ENCODE results near the gene FBXL17. TPM values are rescaled to one million over a fixed set of nuclear protein-coding genes. Genes with fewer than 3 reads are reported as not detected.

FBXL17 gene
- polyA plus RNA-seq, 1 experiment, result 5.3 TPM

DNA sequence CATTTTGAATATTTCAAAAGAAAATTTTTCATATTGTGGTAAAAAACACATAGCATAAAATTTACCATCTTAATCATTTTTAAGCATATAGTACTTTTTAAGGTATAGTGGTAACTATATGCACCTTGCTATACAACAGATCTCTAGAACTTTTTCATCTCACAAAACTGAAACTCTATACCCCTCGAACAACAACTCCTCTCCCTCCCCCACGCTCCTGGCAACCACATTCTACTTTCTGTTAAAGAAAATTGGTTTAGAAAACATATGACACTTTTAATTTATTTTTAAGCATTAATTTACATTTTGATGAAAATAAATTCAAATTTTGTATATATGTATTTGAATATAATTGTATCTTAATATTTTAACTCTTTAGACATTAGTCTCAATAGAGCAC lies 563.9 kb downstream of the FBXL17 start:
- TF ChIP-seq, protein P1, sequence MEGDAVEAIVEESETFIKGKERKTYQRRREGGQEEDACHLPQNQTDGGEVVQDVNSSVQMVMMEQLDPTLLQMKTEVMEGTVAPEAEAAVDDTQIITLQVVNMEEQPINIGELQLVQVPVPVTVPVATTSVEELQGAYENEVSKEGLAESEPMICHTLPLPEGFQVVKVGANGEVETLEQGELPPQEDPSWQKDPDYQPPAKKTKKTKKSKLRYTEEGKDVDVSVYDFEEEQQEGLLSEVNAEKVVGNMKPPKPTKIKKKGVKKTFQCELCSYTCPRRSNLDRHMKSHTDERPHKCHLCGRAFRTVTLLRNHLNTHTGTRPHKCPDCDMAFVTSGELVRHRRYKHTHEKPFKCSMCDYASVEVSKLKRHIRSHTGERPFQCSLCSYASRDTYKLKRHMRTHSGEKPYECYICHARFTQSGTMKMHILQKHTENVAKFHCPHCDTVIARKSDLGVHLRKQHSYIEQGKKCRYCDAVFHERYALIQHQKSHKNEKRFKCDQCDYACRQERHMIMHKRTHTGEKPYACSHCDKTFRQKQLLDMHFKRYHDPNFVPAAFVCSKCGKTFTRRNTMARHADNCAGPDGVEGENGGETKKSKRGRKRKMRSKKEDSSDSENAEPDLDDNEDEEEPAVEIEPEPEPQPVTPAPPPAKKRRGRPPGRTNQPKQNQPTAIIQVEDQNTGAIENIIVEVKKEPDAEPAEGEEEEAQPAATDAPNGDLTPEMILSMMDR (IDR thresholded peaks at IDR 0.05; ENCODE audit: insufficient read depth, low read depth, low read length), result no peak
- Histone ChIP-seq H3K4me3 (ENCODE audit: low read depth, low read length) (no peak overlapping the region), H3K36me3 (ENCODE audit: control insufficient read depth, insufficient read depth, low read length) (no peaks in the 10 kb centered on the region), H3K27me3 (ENCODE audit: control insufficient read depth, insufficient read depth, low read length) (no peaks in the 10 kb centered on the region)
- ChIA-PET CTCF (interaction anchor here (0.7 kb wide), 1 partner anchor 24 kb away, joined by 3 read pairs; no protein-coding TSS in a partner anchor), POLR2A (no interaction called here)
- DNase-seq (ENCODE audit: low read depth), result no peak

- H3K27me3 ChIP-seq (ENCODE audit: control insufficient read depth, insufficient read depth, low read length), result no peaks in the 10 kb centered on the region
- no peaks in the 10 kb centered on the region for H3K36me3 ChIP-seq (ENCODE audit: control insufficient read depth, insufficient read depth, low read length)
- no peak for DNase-seq (ENCODE audit: low read depth)
- ChIA-PET CTCF (interaction anchor here (0.7 kb wide), 1 partner anchor 24 kb away, joined by 3 read pairs; no protein-coding TSS in a partner anchor), POLR2A (no interaction called here)
- TF ChIP-seq, protein P1 (IDR thresholded peaks at IDR 0.05; ENCODE audit: insufficient read depth, low read depth, low read length), result no peak
- H3K4me3 ChIP-seq (ENCODE audit: low read depth, low read length), result no peak overlapping the region
Observed at GRCh38 chr5:107817436-107817835, 564.5 kb downstream of the FBXL17 start.

GRCh38 chr5:107815109-107815508 lies 566.8 kb downstream of the FBXL17 start:
- ChIA-PET POLR2A (no interaction called here), CTCF (interaction anchor here (1.2 to 1.6 kb wide), 2 partner anchors 16 to 182 kb away, joined by 3 to 7 read pairs; no protein-coding TSS in a partner anchor)
- Histone ChIP-seq H3K36me3 (ENCODE audit: control insufficient read depth, insufficient read depth, low read length) (no peaks in the 10 kb centered on the region), H3K27me3 (ENCODE audit: control insufficient read depth, insufficient read depth, low read length) (no peaks in the 10 kb centered on the region), H3K4me3 (ENCODE audit: low read depth, low read length) (no peak overlapping the region)
- no peak for DNase-seq (ENCODE audit: low read depth)
- TF ChIP-seq, protein P1 (IDR thresholded peaks at IDR 0.05; ENCODE audit: insufficient read depth, low read depth, low read length), result no peak

GRCh38 chr5:107814183-107814827 lies 567.6 kb downstream of the FBXL17 start:
- Histone ChIP-seq H3K36me3 (ENCODE audit: control insufficient read depth, insufficient read depth, low read length) (no peaks in the 10 kb centered on the region), H3K4me3 (ENCODE audit: low read depth, low read length) (no peak overlapping the region), H3K27me3 (ENCODE audit: control insufficient read depth, insufficient read depth, low read length) (no peaks in the 10 kb centered on the region)
- TF ChIP-seq, protein P1 (IDR thresholded peaks at IDR 0.05; ENCODE audit: insufficient read depth, low read depth, low read length), result no peak
- ChIA-PET POLR2A (no interaction called here), CTCF (interaction anchor here (1.2 to 1.6 kb wide), 2 partner anchors 15 to 183 kb away, joined by 3 to 7 read pairs; no protein-coding TSS in a partner anchor)
- no peak for DNase-seq (ENCODE audit: low read depth)

GRCh38 chr5:107813559-107813958 lies 568.3 kb downstream of the FBXL17 start:
- DNase-seq (ENCODE audit: low read depth), result no peak
- TF ChIP-seq, protein P1 (IDR thresholded peaks at IDR 0.05; ENCODE audit: insufficient read depth, low read depth, low read length), result no peak
- CTCF ChIA-PET, result no interaction called here
- Histone ChIP-seq H3K36me3 (ENCODE audit: control insufficient read depth, insufficient read depth, low read length) (no peaks in the 10 kb centered on the region), H3K27me3 (ENCODE audit: control insufficient read depth, insufficient read depth, low read length) (no peaks in the 10 kb centered on the region), H3K4me3 (ENCODE audit: low read depth, low read length) (no peak overlapping the region)
- POLR2A ChIA-PET, result no interaction called here
